H9 (cell line): ENCODE results near the gene SPATA18. TPM values are rescaled to one million over a fixed set of nuclear protein-coding genes. Genes with fewer than 3 reads are reported as not detected.
A peak's percentile ranks its signal among the peaks of the same experiment; 100 is the strongest.

Experiments
- DNase-seq: peaks from one replicate; pipeline ENCODE4 v3.0.0-alpha.2; 2017
- H2AFZ ChIP-seq: one replicate; pipeline ENCODE4 v1.6.1; 2013; ENCODE audit warnings: mild to moderate bottlenecking, low read length, control low read depth, moderate library complexity
- H2AK5ac ChIP-seq: 2 replicates; pipeline ENCODE4 v1.6.1; 2013; ENCODE audit warnings: low read length, control low read depth, mixed read lengths; ENCODE audit not compliant: insufficient read length
- H2BK120ac ChIP-seq: one replicate; pipeline ENCODE4 v1.6.1; 2013; ENCODE audit warnings: low read depth, mild to moderate bottlenecking, low read length, control low read depth, inconsistent platforms; ENCODE audit not compliant: poor library complexity, severe bottlenecking
- H2BK12ac ChIP-seq: 2 replicates; pipeline ENCODE4 v1.6.1; 2013; ENCODE audit warnings: low read length, control low read depth, mixed read lengths, low read depth; ENCODE audit not compliant: insufficient read length
- H2BK15ac ChIP-seq: 2 replicates; pipeline ENCODE4 v1.6.1; 2013; ENCODE audit warnings: low read depth, low read length, control low read depth
- H2BK20ac ChIP-seq: one replicate; pipeline ENCODE4 v1.6.1; 2013; ENCODE audit warnings: low read depth, mild to moderate bottlenecking, low read length, control low read depth, inconsistent platforms; ENCODE audit not compliant: poor library complexity, severe bottlenecking
- H2BK5ac ChIP-seq: 2 replicates; pipeline ENCODE4 v1.6.1; 2013; ENCODE audit warnings: low read length, control low read depth, mixed read lengths; ENCODE audit not compliant: insufficient read length
- H3K14ac ChIP-seq: 2 replicates; pipeline ENCODE4 v1.6.1; 2013; ENCODE audit warnings: low read length, control low read depth; ENCODE audit not compliant: insufficient read depth
- H3K18ac ChIP-seq: 2 replicates; pipeline ENCODE4 v1.6.1; 2013; ENCODE audit warnings: low read depth, mild to moderate bottlenecking, mixed read lengths, low read length, control low read depth; ENCODE audit not compliant: insufficient read length
- H3K23ac ChIP-seq: 2 replicates; pipeline ENCODE4 v1.6.1; 2013; ENCODE audit warnings: low read length, control low read depth, mixed read lengths, low read depth; ENCODE audit not compliant: insufficient read length
- H3K23me2 ChIP-seq: 2 replicates; pipeline ENCODE4 v1.6.1; 2013; ENCODE audit warnings: low read depth, mild to moderate bottlenecking, mixed read lengths, low read length, control low read depth; ENCODE audit not compliant: insufficient read length, poor library complexity, severe bottlenecking
- H3K27ac ChIP-seq: 2 replicates; pipeline ENCODE4 v1.5.1; 2013; ENCODE audit warnings: low read length, control low read depth, mixed read lengths, low read depth; ENCODE audit not compliant: insufficient read length
- H3K27me3 ChIP-seq: 2 replicates; pipeline ENCODE4 v1.6.1; 2013; ENCODE audit warnings: low read length, control low read depth, inconsistent platforms; ENCODE audit not compliant: insufficient read depth
- H3K4ac ChIP-seq: 2 replicates; pipeline ENCODE4 v1.6.1; 2013; ENCODE audit warnings: low read depth, mild to moderate bottlenecking, control low read depth, inconsistent platforms, low read length, moderate library complexity
- H3K4me1 ChIP-seq: 2 replicates; pipeline ENCODE4 v1.6.1; 2013; ENCODE audit warnings: low read length, control low read depth, inconsistent platforms; ENCODE audit not compliant: insufficient read depth
- H3K4me2 ChIP-seq: 2 replicates; pipeline ENCODE4 v1.6.1; 2013; ENCODE audit warnings: low read length, control low read depth, mixed read lengths; ENCODE audit not compliant: insufficient read length, insufficient read depth
- H3K56ac ChIP-seq: 2 replicates; pipeline ENCODE4 v1.6.1; 2013; ENCODE audit warnings: low read depth, mild to moderate bottlenecking, mixed read lengths, low read length, control low read depth; ENCODE audit not compliant: insufficient read length
- H3K79me1 ChIP-seq: 2 replicates; pipeline ENCODE4 v1.6.1; 2013; ENCODE audit warnings: low read depth, mild to moderate bottlenecking, moderate library complexity, low read length, control low read depth, inconsistent platforms; ENCODE audit not compliant: insufficient read depth, poor library complexity, severe bottlenecking
- H3K79me2 ChIP-seq: 2 replicates; pipeline ENCODE4 v1.6.1; 2013; ENCODE audit warnings: low read length, control low read depth, inconsistent platforms; ENCODE audit not compliant: insufficient read depth
- H3K9ac ChIP-seq: 2 replicates; pipeline ENCODE4 v1.6.1; 2013; ENCODE audit warnings: low read length, control low read depth, mixed read lengths; ENCODE audit not compliant: insufficient read length; ENCODE audit errors: extremely low read depth
- H3K9me3 ChIP-seq: one replicate; pipeline ENCODE4 v1.6.1; 2013; ENCODE audit warnings: low read depth, low read length, inconsistent platforms; ENCODE audit not compliant: control insufficient read depth
- H3T11ph ChIP-seq: one replicate; pipeline ENCODE4 v1.6.1; 2013; ENCODE audit warnings: mild to moderate bottlenecking, low read length, control low read depth, inconsistent platforms
- H4K20me1 ChIP-seq: one replicate; pipeline ENCODE4 v1.6.1; 2013; ENCODE audit not compliant: control insufficient read depth, insufficient read length, insufficient read depth
- H4K5ac ChIP-seq: 2 replicates; pipeline ENCODE4 v1.6.1; 2013; ENCODE audit warnings: low read depth, mild to moderate bottlenecking, mixed read lengths, low read length, control low read depth; ENCODE audit not compliant: insufficient read length
- H4K8ac ChIP-seq: replicated peaks from 2 replicates; pipeline ENCODE4 v1.6.1; 2013; ENCODE audit warnings: low read length, control low read depth, mixed read lengths, low read depth; ENCODE audit not compliant: insufficient read length
- H4K91ac ChIP-seq: 2 replicates; pipeline ENCODE4 v1.6.1; 2013; ENCODE audit warnings: low read depth, mild to moderate bottlenecking, moderate library complexity, mixed read lengths, low read length, control low read depth; ENCODE audit not compliant: insufficient read length
- H3K27ac Mint-ChIP-seq, 3 experiments: 2 replicates in 2 of 3; 3 replicates in 1 of 3; pipeline ENCODE4 v1.8.0; 2020 to 2021; ENCODE audit warnings: mixed read lengths in 3 of 3, mild to moderate bottlenecking in 1 of 3, moderate library complexity in 1 of 3
- H3K27me3 Mint-ChIP-seq: 2 replicates; pipeline ENCODE4 v1.8.0; 2021; ENCODE audit warnings: low read depth, mild to moderate bottlenecking, moderate library complexity, mixed read lengths
- H3K36me3 Mint-ChIP-seq, 3 experiments: 2 replicates in 2 of 3; 3 replicates in 1 of 3; pipeline ENCODE4 v1.8.0; 2020 to 2021; ENCODE audit warnings: low read depth in 3 of 3, mixed read lengths in 3 of 3; ENCODE audit not compliant: insufficient read depth in 1 of 3
- H3K4me1 Mint-ChIP-seq, 2 experiments: 2 replicates each; pipeline ENCODE4 v1.8.0; 2020; ENCODE audit warnings: mixed read lengths in 2 of 2
- H3K4me3 Mint-ChIP-seq, 2 experiments: 2 replicates in 1 of 2; 3 replicates in 1 of 2; pipeline ENCODE4 v1.8.0; 2020 to 2021; ENCODE audit warnings: mild to moderate bottlenecking in 2 of 2, mixed read lengths in 2 of 2, moderate library complexity in 1 of 2
- H3K9me3 Mint-ChIP-seq, 2 experiments: 2 replicates in 1 of 2; 3 replicates in 1 of 2; pipeline ENCODE4 v1.8.0; 2020; ENCODE audit warnings: mild to moderate bottlenecking in 2 of 2, mixed read lengths in 2 of 2, moderate library complexity in 1 of 2
- CTCF ChIP-seq: fragments of 200-600 bp; sonication (generic); conservative IDR thresholded peaks from 3 replicates; pipeline ENCODE4 v1.8.0; 2021; ENCODE audit warnings: antibody characterized with exemption, mild to moderate bottlenecking
- WGBS: extraction: QIAGEN DNeasy Blood & Tissue Kit; methylation state at CpG from one replicate; pipeline ENCODE4 v1.1.7; 2013; ENCODE audit warnings: missing lambda C conversion rate, low lambda C conversion rate, mixed read lengths; ENCODE audit not compliant: insufficient read length; ENCODE audit errors: extremely low coverage; 5-methylcytosine and 5-hydroxymethylcytosine counted together
- total RNA-seq: library from RNA; stranded (reverse); gene quantifications from 2 replicates; pipeline ENCODE4 v1.2.1, GENCODE V29; 2021

Gene SPATA18
- total RNA-seq, 1 experiment from 2014 or later = 3.9 TPM

- no peaks in the 10 kb centered on the region; a peak in 1 of 5 replicates for H3K9me3 Mint-ChIP-seq
- no peak overlapping the region for H4K8ac ChIP-seq
- H3K27ac ChIP-seq = no peak overlapping the region
- H3K27me3 Mint-ChIP-seq = no peaks in the 10 kb centered on the region
- H4K5ac ChIP-seq = no peak overlapping the region
- no peak overlapping the region for H3T11ph ChIP-seq
- no peak overlapping the region for H2BK20ac ChIP-seq
- H3K4me3 Mint-ChIP-seq = no peak overlapping the region
- no peak overlapping the region for H3K9ac ChIP-seq
- H3K4me2 ChIP-seq = no peak overlapping the region
- peak; percentile 76 for TF ChIP-seq CTCF
- no peaks in the 10 kb centered on the region for H3K23me2 ChIP-seq
- no peak overlapping the region for H2AFZ ChIP-seq
- no CpG with 5 or more reads among the region's 1 CpG for WGBS
- H3K4me1 Mint-ChIP-seq = peaks cover 0 to 3% of the 10 kb centered on the region in 2 experiments; a peak in 3 of 4 replicates
- no peak overlapping the region for H2BK5ac ChIP-seq
- H3K14ac ChIP-seq = no peak overlapping the region
- H3K18ac ChIP-seq = no peak overlapping the region
- H4K91ac ChIP-seq = no peak overlapping the region
- no peaks in the 10 kb centered on the region for H3K27me3 ChIP-seq
- no peaks in the 10 kb centered on the region for H3K4me1 ChIP-seq
- no peaks in the 10 kb centered on the region for H3K9me3 ChIP-seq
- no peaks in the 10 kb centered on the region for H3K36me3 Mint-ChIP-seq
- H2BK120ac ChIP-seq = no peak overlapping the region
- DNase-seq = no peak
- H3K27ac Mint-ChIP-seq = no peak overlapping the region
- H3K56ac ChIP-seq = no peak overlapping the region
- no peak overlapping the region for H3K4ac ChIP-seq
- H3K23ac ChIP-seq = no peak overlapping the region
- no peak overlapping the region for H2BK12ac ChIP-seq
- H2BK15ac ChIP-seq = no peak overlapping the region
- H3K79me2 ChIP-seq = no peaks in the 10 kb centered on the region
- H2AK5ac ChIP-seq = no peak overlapping the region
- H3K79me1 ChIP-seq = no peaks in the 10 kb centered on the region
- H4K20me1 ChIP-seq = no peaks in the 10 kb centered on the region
These were observed 52.2 kb downstream of the SPATA18 start for GRCh38 chr4:52103319-52103718.
